NT2/D1 (cell line): ENCODE data around the gene PGD.

Experiments
- YY1 ChIP-seq: IDR thresholded peaks from 2 replicates; pipeline ENCODE4 v1.6.1; 2011; ENCODE audit not compliant: insufficient read length, insufficient read depth
- ZNF274 ChIP-seq: IDR thresholded peaks from 2 replicates; pipeline ENCODE4 v1.6.1; 2011; ENCODE audit warnings: mild to moderate bottlenecking, low read depth, low read length

DNA sequence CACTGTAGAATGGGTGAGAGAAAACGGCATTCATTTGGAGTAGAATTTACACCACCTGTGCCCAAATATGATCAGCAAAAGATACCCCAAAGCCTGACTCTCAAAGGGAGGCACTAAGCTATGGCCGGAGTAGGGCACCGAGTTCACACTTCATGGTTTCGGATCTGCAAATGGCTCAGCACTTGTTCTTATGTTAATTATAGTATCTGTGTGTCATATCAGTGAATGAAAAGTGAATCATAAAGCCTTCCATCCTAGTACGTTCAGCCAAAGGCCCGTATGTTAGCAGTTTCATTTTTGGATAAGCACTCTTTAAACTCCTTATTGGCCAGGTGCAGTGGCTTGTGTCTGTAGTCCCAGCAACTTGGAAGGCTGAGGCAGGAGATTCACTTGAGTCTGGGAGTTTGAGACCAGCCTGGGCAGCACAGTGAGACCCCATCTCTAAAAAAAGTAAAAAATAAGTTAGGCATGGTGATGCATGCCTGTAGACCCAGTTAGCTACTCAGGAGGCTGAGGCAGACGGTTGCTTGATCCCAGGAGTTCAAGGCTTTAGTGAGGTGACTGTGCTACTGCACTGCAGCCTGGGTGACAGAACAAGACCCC, 46.0 kb downstream of the PGD start:
- TF ChIP-seq YY1, result no peak
- no peak for TF ChIP-seq ZNF274
